ENCODE results near the gene NOC4L.

Gene NOC4L

DNA sequence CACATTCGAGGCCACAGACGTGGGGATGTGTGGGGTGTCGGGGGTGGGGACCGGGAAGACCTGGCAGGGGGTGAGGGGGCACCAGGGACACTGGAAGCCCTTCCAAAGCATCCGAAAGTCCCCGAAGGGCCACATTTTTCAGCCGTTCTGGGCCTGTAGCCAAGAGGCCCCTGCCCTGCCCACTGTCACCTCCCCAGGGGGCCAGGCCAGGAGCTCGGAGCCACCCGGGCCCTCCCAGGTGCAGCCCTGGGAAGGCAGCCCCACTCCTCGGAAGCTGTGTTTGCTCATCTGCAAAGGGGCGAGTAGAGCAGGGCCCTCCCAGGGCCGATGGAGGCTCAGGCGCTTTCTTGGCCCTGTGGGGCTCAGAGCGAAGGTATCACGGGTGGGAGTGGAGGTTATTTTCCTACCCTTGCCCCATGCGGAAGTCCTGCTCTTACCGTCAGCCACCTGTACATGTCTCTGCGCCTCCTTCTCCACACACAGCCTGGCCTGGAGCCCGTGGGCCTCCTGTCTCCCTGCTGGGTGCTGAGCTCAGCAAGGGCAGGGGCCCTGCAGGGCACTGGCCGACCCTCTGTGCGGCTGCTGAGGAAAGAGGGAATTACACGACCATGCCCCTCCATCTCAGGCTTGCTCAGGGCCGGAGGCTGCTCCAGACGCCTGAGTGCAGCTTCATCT is 27.2 kb downstream of the NOC4L start:
- no peak for DNase-seq

- no peak for DNase-seq
These were observed 27.8 kb downstream of the NOC4L start for GRCh38 chr12:132171968-132172521.

DNA sequence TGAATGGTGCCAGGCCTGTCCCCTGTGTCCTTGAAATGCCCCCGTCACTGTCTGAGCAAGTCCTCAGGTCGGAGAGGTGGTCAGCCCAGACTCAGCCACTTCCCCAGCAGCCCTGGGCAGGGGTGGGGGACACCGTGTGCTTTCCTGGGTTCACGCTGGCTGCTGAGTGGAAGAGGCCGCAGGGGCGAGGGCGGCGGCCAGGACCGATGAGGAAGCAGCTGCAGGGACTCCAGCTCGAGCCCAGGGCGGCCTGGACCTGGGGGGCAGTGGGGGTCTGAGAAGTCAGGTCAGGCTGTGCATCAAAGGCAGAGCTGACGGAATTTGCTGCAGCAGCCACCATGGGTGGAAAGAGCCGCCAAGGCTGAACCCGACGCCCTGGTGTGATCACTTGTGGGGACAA is 28.4 kb downstream of the NOC4L start:
- no peak for DNase-seq

GRCh38 chr12:132173135-132174014 is 29.1 kb downstream of the NOC4L start:
- no peak for DNase-seq

DNA sequence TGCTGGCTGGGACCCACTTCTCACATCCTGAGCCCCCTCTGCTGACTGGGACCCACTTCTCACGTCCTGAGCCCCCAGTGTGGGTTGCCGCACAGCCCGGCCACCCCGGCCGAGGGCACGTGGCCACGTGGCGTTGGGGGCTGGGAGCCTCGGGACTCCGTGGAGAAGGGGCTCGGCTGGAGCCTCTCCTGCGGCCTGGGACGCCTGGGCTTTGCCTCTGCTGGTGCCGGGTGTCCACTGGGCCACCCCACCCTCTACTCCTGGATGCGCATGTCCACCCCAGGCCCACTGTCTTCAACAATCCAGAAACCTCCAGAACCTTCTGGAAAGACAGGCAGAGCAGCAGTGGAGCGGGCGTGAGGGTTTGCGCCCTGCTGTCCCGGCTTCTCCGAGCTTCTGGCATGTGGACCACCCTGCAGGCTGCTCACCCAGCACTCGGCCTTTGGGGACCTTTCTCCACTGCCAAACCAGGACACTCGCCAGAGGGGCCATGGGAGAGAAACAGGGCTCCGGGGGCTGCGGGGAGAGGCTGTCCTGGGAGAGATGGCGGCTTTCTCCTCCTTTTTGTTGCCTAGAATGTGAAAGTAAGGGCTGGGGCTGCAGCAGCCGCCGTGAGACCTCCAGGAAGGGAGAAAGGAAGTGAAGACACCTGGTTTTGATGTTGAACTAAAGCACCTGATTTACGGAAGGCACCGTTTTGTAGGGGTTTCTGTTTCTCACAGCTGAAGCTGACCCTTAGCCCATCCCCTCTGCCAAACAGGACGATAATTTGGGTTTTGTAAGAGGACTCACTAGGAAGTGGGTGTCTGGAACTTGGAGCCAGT is 30.0 kb downstream of the NOC4L start:
- DNase-seq: no peak

DNA sequence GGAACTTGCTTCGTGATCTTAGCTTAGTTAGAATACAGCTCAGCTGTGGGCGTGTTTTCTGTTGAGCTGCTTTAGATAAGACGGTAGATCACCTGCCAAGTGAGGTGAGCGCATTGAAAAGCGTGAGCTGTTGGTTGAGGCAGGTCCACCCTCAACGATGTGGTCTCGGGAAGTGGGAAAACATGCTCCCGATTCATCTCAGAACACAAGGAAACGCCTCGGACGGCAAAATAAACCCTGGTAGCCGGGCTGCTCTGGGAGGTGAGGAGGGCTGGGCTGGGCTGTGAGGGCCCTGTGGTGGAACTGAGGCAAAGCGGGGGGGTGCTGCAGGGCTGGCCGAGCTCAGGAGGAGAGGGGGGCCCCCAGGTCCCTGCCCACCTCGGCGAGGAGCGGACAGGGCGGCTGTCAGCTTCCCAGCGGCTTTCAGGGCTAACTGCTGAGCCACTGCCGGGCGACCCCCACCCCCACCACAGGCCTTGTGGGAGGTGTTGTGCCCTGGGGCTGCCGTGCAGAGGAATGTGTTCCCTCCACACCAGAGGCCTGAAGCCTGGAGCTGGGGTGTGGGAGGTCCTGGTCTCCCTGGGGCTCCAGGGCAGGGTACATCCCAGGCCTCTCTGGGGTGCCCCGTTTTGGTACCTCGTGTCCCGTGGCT is 30.7 kb downstream of the NOC4L start:
- no peak for DNase-seq

GRCh38 chr12:132175496-132176384 is 31.5 kb downstream of the NOC4L start:
- no peak for DNase-seq

DNA sequence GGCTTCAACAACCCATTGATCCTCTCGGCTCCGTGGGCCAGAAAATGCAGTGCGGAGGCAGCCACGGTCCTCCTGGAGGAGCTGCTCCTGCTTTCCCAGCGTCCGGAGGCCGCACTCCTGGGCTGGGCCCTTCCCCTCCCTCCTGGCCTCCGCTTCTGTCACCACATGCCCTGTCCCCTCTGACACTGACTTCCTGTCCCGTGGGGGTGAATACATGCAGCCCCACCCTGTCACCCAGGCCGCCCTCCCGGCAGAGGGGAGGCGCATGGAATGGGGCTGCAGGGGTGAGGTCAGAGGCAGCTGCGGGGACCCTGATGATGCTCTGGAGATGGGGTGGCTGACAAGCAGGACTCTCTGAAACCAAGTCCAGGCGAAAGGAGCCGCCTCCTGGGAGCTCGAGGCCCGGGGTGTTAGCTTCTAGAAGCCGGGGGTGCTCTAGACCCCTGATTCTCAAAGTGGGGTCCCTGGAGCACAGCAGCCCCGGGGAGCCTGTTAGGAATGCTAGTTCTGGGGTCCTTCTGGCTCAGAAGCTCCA is 32.2 kb downstream of the NOC4L start:
- no peak for DNase-seq

DNA sequence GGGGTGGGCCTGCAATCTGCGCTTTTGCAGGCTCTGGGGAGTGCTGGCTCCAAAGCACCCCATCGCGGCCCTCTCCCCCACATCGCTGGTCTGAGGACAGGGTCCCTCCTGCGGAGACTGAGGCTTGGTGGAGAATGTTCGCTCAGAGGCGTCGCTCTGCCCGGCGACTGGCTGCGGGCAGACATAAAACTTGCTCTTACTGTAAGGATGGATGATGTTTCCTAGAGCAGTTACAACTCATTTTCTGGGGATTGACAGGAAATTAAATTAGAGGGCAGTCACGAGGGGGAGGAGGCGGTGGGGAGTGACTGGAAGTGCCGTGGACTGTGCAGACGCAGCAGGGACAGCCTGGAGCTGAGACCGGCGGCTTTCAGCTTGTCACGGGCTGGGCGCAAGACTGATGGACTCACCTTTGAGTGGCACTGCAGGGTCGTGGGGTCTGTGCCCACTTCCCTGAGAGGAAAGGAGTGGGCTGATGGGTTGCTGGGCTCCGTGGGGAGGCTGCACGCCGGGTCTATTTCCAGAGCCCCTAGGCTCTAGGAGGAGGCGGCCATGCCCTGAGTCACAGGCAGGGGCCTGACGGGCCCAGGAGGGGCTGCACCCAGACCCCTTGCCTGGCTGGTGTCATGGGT is 32.8 kb downstream of the NOC4L start:
- no peak for DNase-seq

DNA sequence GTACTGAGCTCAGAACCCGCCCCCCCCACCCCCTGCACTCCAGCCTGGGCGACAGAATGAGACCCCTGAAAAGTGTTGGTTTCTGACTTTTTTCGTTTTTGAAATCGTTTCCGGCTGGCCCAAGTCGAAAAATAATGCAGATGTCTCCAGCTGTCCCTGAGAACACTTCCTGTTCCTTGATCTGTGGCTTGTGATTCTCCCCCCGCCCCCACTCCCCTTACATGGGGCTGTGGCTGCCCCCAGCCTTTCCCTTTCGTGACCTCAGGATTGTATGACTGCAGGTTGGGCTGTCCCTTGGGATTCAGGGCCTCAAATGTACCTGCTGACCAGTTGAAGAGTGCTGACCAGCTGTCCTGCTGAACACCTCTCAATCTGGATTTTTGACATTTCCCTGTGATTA is 34.1 kb downstream of the NOC4L start:
- no peak for DNase-seq

- no peak for DNase-seq
These were observed 34.6 kb downstream of the NOC4L start for GRCh38 chr12:132178801-132179401.

- DNase-seq: no peak
These were observed 35.4 kb downstream of the NOC4L start for GRCh38 chr12:132179431-132180362.

DNA sequence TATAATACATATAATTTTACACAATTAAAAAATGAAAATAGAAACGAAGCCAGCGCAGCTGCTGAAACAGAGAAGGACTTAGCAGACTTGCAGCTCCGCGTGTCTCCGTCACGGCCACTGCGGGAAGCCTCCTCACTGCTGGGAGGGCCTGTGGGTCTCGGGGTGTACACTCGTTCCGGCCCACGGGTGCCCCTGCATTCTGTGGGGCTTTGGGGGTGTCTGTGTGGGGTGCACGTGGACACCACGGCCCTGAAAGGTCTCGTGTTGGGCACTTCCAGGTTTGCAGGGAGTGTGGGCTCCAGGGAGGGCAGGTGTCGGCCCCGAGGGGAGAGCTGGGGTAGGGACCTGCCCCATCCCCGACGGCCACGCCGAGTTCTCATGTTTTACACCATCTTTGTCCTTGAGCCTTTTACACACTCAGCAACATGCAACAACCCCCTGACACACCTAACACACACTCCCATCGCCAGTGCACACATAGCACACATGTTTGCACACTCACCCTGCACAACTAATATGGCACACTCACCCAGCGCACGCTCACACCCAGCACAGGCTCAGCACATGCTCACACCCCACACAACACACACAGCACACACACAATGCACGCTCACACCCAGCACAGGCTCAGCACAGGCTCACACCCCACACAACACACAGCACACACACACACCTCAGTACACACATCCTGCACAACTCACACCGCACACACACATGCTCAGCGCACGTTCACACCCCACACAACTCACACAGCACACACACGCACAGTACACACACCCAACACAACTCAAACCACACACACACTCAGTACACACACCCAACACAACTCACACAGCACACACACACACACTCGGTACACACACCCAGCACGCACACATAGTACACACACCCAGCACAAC is 36.6 kb downstream of the NOC4L start:
- no peak for DNase-seq

DNA sequence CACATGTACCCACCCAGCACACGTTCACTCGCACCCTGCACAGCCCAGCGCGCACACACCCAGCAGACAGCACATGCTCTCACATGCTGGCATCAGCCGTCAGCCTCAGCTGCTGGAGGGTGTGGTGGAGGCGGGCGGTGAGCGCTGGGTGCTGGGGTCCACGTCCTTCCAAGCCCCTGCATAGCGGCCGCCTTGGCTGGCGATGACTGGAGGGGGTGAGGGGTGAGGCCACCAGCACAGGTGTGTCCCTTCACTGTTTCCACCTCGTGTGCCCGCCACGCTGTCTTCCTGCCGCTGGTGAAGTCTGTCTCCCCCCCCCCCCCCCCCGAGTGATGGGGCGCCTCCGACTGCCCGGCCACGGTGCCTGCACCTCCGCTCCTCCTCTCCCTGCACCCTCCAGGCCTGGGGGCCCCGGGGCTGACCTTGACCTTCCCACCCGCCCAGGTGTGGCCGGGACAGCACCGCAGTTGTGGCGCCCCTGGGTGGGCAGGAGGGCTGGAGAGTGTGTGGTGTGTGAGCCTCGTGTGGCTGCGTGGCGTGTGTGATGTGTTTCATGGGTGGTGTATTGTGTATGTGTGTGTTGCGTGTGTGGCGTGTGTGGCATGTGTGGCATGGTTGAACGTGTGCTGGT is 37.4 kb downstream of the NOC4L start:
- DNase-seq: no peak

DNA sequence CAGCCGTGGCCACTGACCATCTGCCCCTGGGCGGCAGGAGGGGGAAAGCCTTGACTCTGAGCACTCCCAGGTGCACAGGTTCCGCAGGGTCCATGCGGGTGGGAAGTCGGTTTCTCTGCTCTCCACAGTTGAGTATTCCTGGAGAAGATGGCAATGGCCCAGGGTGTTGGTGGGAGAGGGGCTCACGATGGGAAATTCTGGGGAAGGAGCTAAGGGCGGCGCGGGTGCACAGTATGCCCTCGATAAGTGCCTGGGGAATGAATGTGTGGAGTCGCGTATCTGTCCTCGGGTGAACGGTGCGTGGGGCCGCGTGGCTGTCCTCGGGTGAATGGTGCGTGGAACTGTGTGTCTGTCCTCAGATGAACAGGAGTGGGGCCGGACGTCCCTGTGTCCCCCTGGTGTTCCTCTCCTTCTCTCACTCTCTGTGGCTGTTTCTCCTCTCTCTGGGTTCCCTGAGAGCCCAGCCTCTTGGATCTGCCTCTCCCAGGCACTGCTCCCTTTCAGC is 38.0 kb downstream of the NOC4L start:
- DNase-seq: no peak

DNA sequence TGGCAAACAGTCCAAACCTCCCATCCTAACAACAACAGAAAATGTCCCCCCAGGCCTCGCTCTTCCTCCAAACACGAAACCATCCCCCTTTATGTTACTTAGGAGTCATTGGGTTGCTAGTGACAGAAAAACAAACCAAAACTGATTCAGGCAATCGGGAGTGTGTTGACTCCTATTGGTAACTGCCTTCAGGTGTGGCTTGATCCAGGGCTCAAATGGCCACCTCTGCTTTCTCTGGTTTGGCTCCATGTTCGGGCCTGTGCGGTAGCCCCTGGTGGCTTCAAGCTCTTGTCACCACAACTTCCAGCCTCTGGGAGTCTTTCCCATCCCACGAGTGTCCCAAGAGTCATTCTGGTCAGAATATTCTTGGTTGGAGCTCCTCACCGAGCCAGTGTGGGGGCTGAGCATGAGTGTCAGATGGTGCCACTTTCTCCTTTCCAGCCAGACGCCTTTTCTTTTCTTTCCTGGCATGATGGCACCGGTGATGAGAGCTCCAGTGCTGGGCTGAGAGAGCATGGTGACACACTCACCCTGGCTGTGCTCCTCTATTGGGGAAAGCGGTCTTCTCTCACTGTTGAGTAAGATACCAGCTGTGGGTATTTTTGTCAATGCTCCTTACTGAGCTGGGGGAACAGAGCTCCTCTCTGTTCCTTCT is 38.6 kb downstream of the NOC4L start:
- DNase-seq: no peak

GRCh38 chr12:132185705-132186104 is 41.4 kb downstream of the NOC4L start:
- DNase-seq: no peak
